Psoas muscle (tissue), 8 donors: ENCODE measurements around the gene NPSR1. TPM values are rescaled to one million over a fixed set of nuclear protein-coding genes. Genes with fewer than 3 reads are reported as not detected.
A peak's percentile ranks its signal among the peaks of the same experiment; 100 is the strongest.

Experiments
- ATAC-seq, 4 donors: fragments of 200-7000 bp; cut with Tn5 transposase; one replicate each; pipeline ENCODE4 v1.9.1; 2020; ENCODE audit warnings: moderate library complexity in 3 of 4, mild to moderate bottlenecking in 2 of 4
- DNase-seq, 2 donors: peaks; one replicate each; pipeline ENCODE4 v3.0.0-alpha.2; 2020
- H3K27ac ChIP-seq: fragments of 200-600 bp; one replicate; pipeline ENCODE4 v1.8.0; 2022
- H3K27me3 ChIP-seq, 3 donors: fragments of 200-600 bp in 1 of 3; one replicate each; pipeline versions ENCODE4 v1.6.1 to v1.8.0; 2013 to 2022; ENCODE audit warnings: low read length in 2 of 3, mild to moderate bottlenecking in 2 of 3, moderate library complexity in 1 of 3; ENCODE audit not compliant: insufficient read depth in 3 of 3
- H3K36me3 ChIP-seq, 2 donors: fragments of 200-600 bp in 1 of 2; one replicate each; pipeline versions ENCODE4 v1.6.1 to v1.8.0; 2013 to 2022; ENCODE audit warnings: low read depth in 1 of 2, mild to moderate bottlenecking in 1 of 2, moderate library complexity in 1 of 2; ENCODE audit not compliant: insufficient read depth in 1 of 2
- H3K4me1 ChIP-seq: fragments of 200-600 bp; one replicate; pipeline ENCODE4 v1.8.0; 2022
- H3K4me3 ChIP-seq: fragments of 200-600 bp; one replicate; pipeline ENCODE4 v1.8.0; 2022; ENCODE audit warnings: mild to moderate bottlenecking
- H3K9me3 ChIP-seq: fragments of 200-600 bp; one replicate; pipeline ENCODE4 v1.8.0; 2022
- WGBS, 3 donors: extraction: QIAGEN DNeasy Blood & Tissue Kit; methylation state at CpG; one replicate each; pipeline versions ENCODE4 v1.1.6 to v1.1.7; 2013; 5-methylcytosine and 5-hydroxymethylcytosine counted together
- intact Hi-C, 2 donors: fragments of 100-400 bp; cut with DNase I; formaldehyde crosslinking; loops; one replicate each; pipeline versions ENCODE4 v1.11.0 to v1.14.2; 2022
- polyA plus RNA-seq, 3 donors: library from polyadenylated mRNA; stranded (reverse); fragments of 200-250 nt; gene quantifications; one replicate each; pipeline ENCODE4 v1.2.3, GENCODE V29; 2013
- total RNA-seq, 4 donors: library from RNA; stranded (reverse); fragmentation: NEBNext Ultra II Directional in 2 of 4; extraction: Animal tissue kit (Norgen Biotek cat#: 25700) in 2 of 4; gene quantifications; one replicate each; pipeline versions ENCODE4 v1.2.1 to v1.2.4, GENCODE V29; 2021 to 2023
- TF ChIP-seq, protein P1 (sequence below): fragments of 200-600 bp; IDR thresholded peaks from one replicate; pipeline ENCODE4 v1.8.0; 2022; ENCODE audit warnings: antibody characterized with exemption
- donor health status: healthy with polysubstance abuse.
- donor health status: DM: no; HTN: no; CAD: no; lungs with moderate emphysema.
- donor health status: Bipolar disorder and iron deficiency.
- donor health status: healthy.
- donor health status: DM: yes; HTN: yes; CAD: no.
- donor health status: DM: no; HTN: no; CAD: no.
- donor health status: DM: no; HTN: no; CAD: no.
- donor health status: DM: yes; HTN: yes; CAD: no.

The NPSR1 gene
- total and polyA plus RNA-seq, 7 donors, result not detected

DNA sequence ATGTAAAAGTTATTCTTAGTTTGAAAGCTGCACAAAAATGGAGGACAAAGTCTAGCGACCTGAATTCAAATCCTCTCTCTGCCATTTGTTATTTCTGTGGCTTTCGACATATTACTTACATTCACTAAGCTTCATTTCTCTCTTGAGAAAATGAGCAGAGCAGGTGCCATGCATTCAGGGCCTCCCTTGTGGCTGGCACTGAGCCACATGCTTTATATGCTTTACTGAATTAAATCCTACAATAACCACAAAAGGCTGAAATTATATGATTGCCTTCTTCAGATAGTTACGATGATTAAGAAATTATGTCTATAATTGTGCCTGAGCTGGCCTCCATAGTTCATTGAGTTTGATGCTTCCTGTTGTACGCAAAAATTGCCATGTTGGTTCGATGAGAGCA, 98.7 kb downstream of the NPSR1 start:
- H3K27me3 ChIP-seq, result no peaks in the 10 kb centered on the region
- H3K36me3 ChIP-seq, result no peaks in the 10 kb centered on the region
- H3K27ac ChIP-seq, result no peak overlapping the region
- intact Hi-C loops, result no loop called here
- no peak overlapping the region for H3K4me3 ChIP-seq
- DNase-seq (no peak), ATAC-seq (no peak)
- no peaks in the 10 kb centered on the region for H3K9me3 ChIP-seq
- WGBS, 3 donors, result 76 to 80% (median 79%) methylated on average over 5 of the region's 5 CpGs
- TF ChIP-seq, protein P1, sequence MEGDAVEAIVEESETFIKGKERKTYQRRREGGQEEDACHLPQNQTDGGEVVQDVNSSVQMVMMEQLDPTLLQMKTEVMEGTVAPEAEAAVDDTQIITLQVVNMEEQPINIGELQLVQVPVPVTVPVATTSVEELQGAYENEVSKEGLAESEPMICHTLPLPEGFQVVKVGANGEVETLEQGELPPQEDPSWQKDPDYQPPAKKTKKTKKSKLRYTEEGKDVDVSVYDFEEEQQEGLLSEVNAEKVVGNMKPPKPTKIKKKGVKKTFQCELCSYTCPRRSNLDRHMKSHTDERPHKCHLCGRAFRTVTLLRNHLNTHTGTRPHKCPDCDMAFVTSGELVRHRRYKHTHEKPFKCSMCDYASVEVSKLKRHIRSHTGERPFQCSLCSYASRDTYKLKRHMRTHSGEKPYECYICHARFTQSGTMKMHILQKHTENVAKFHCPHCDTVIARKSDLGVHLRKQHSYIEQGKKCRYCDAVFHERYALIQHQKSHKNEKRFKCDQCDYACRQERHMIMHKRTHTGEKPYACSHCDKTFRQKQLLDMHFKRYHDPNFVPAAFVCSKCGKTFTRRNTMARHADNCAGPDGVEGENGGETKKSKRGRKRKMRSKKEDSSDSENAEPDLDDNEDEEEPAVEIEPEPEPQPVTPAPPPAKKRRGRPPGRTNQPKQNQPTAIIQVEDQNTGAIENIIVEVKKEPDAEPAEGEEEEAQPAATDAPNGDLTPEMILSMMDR, result no peak
- H3K4me1 ChIP-seq, result no peaks in the 10 kb centered on the region

DNA sequence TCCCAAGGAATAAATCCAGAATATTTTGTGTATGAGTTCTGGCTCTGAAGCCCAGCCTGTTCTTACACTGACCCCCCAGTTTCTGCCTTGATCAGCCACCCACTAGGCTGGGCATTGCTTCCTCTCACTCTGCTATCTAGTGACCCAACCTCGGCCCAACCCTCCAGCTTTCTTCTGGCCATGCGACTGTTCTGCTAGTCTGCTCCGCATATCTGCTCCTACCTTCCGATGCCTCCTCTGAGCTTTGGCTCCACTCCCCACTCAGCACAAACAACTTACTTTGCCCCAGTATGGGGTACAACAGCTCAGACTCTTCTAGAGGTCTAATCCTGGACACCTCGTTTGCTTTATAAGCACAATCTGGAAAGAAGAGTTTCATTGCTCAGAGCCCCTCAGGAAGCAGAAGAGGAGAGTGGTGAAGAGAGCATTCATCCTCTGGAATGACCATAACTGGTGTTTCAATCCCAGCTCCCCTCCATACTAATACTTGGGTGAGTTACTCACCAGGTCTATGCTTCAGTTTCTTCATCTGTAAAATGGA, 99.6 kb downstream of the NPSR1 start:
- Histone ChIP-seq H3K4me3 (no peak overlapping the region), H3K9me3 (no peaks in the 10 kb centered on the region), H3K36me3 (no peaks in the 10 kb centered on the region), H3K4me1 (no peaks in the 10 kb centered on the region), H3K27me3 (no peaks in the 10 kb centered on the region), H3K27ac (no peak overlapping the region)
- 74 to 87% (median 84%) methylated on average over 5 of the region's 5 CpGs for WGBS, 3 donors
- TF ChIP-seq, protein P1, result no peak
- DNase-seq (no peak), ATAC-seq (no peak)
- intact Hi-C loops, result no loop called here

DNA sequence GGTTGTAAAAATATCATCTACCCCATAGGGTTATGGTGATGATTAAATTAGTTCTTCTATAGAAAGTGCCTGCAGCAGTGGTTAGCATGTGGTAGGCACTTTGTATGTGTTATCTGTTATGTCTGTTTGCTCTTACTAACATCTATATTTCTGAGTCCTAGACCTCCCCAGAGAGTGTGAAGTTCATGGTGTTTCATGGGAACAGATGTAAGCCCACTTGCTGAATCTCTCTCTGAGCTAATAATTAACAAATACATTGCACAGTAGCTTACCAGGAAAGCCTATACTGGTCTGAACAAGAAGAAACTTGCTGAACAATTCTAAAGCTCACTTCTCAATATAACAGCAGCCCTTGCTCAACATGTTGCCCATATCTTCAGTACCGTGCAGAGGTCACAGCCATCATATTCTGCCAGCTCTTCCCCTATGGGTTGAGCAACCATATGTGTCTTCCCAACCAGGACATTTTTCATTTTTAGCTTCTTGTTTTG, 100.1 kb downstream of the NPSR1 start:
- ATAC-seq (no peak), DNase-seq (no peak)
- Histone ChIP-seq H3K27me3 (no peaks in the 10 kb centered on the region), H3K36me3 (no peaks in the 10 kb centered on the region), H3K4me1 (no peaks in the 10 kb centered on the region), H3K9me3 (no peaks in the 10 kb centered on the region), H3K27ac (no peak overlapping the region), H3K4me3 (no peak overlapping the region)
- intact Hi-C loops, result no loop called here
- 69 to 85% (median 73%) methylated on average over 1 of the region's 1 CpG for WGBS, 3 donors
- TF ChIP-seq, protein P1, result no peak

DNA sequence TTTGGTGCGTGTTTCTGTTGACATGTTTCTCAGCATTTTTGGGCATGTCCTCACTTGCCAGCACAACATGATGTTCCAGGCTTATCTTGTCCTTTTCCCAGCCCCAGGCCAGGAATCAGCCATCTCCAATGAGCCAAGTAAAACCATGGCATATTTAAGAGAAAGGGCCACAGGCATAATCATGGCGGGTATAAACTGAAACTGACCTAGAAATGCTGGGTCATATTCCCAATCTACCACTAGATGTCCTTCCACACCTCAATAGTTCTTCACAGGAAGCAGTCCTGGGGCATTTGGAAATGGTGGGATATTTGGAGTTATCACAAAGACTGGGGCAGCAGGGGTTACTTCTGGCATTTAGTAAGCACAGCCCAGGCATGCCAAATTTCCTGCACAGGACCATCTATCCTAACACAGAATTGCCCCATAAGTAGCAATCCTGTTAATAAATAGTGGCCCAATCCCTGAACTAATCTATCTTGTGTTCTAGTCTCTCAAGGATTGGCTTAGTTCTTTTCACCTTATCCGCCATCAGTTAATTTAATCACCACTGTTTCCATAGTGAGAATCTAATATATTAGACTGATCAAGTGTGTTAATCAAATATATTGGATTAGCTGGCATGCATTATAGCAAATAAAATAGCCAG, 101.6 kb downstream of the NPSR1 start:
- Histone ChIP-seq H3K27me3 (peaks cover 0 to under 1% (median under 1%) of the 10 kb centered on the region in 3 donors), H3K4me1 (no peaks in the 10 kb centered on the region), H3K9me3 (no peaks in the 10 kb centered on the region), H3K36me3 (no peaks in the 10 kb centered on the region), H3K27ac (no peak overlapping the region), H3K4me3 (no peak overlapping the region)
- 69 to 83% (median 80%) methylated on average over 3 of the region's 3 CpGs for whole genome bisulfite sequencing, 3 donors
- ATAC-seq (no peak), DNase-seq (no peak)
- TF ChIP-seq, protein P1, result peak; percentile 29
- intact Hi-C loops, result no loop called here

DNA sequence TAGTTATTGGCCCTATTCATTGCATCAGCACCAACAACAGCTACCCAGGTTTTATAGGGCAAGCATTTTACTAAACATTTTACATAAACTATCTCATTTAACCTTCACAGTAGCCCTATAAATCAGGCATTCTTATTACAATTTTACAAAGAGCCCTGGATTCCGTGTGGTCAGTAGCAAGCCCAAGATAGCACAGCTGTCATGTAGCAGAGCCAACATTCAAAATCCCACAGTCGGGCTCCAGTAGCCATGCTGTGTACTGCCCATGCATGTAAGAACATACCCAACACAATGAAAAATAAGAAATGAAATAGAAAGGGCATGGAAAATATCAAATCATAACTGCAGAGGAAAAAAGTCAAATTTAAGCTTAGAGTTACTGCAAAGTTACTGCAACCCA, 102.3 kb downstream of the NPSR1 start:
- peaks cover 0 to 3% (median 2%) of the 10 kb centered on the region in 3 donors for H3K27me3 ChIP-seq
- intact Hi-C loops, result no loop called here
- 19 to 30% (median 23%) methylated on average over 2 of the region's 2 CpGs for WGBS, 3 donors
- H3K27ac ChIP-seq, result no peak overlapping the region
- H3K9me3 ChIP-seq, result no peaks in the 10 kb centered on the region
- ATAC-seq (no peak), DNase-seq (no peak)
- TF ChIP-seq, protein P1, result no peak
- H3K4me1 ChIP-seq, result no peaks in the 10 kb centered on the region
- no peaks in the 10 kb centered on the region for H3K36me3 ChIP-seq
- no peak overlapping the region for H3K4me3 ChIP-seq
